Adrenal gland (tissue), 5 donors: ENCODE measurements around the gene GCGR.

Experiments used
- POLR2A ChIP-seq, 2 donors: fragments of 450-650 bp; IDR thresholded peaks; one replicate each; pipeline ENCODE4 v1.6.1; 2017; ENCODE audit warnings: antibody characterized with exemption in 2 of 2, mild to moderate bottlenecking in 2 of 2, moderate library complexity in 1 of 2
- TF ChIP-seq, protein P1 (sequence below), 6 experiments: fragments of 450-650 bp in 4 of 6; fragments of 200-600 bp in 2 of 6; sonication (generic) in 1 of 6; IDR thresholded peaks; 1 replicate in 5 of 6; 2 replicates in 1 of 6; pipeline versions ENCODE4 v1.5.1 to v1.8.0; 2016 to 2021; ENCODE audit warnings: antibody characterized with exemption in 6 of 6, mild to moderate bottlenecking in 2 of 6, moderate library complexity in 1 of 6
- donor health status: DM: no; HTN: no; CAD: no.

DNA sequence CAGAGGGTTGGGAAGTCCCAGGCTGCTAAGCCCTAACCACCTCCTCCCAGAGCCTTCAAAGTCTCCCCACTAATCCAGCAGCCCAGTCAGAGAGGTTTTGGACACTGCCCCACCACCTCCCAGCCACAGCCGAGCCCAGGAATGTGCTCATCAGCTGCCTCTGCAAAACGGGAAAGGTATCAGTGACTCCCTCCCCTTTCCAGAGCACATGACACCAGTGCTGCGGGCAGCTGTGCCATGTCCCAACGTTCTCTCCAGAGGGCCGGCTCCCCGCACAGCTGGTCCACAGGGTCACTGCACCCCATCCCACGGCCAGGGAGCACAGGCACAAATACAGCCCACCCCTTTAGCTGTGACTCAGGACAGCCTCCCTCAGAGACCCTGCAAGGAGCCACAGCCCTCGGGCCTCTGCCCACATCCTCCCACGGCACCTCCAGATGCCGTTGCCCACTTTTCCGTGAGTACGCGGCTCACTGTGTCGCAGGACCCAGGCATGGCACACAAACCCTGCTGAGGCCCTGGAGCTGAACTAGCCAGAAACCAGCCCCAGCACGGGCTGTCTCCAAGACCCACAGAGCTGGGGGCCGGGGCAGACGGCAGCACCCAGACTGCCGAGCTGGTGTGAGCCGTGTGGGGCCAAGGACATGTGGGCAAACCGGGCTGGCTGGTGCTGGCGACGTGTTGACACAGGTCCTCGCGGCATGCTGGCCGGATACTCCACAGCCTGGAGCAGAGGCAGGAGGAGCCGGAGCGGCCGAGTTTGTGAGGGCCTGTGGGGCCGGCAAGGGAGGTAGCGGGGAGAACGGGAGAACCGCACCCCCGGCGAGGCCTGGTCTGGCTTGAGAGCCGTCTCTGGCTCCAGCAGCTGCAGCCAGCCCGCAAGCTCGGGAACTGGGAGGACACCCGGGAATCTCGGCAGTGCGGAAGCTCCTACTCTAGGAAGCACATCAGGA is 37.2 kb downstream of the GCGR start:
- TF ChIP-seq, protein P1, sequence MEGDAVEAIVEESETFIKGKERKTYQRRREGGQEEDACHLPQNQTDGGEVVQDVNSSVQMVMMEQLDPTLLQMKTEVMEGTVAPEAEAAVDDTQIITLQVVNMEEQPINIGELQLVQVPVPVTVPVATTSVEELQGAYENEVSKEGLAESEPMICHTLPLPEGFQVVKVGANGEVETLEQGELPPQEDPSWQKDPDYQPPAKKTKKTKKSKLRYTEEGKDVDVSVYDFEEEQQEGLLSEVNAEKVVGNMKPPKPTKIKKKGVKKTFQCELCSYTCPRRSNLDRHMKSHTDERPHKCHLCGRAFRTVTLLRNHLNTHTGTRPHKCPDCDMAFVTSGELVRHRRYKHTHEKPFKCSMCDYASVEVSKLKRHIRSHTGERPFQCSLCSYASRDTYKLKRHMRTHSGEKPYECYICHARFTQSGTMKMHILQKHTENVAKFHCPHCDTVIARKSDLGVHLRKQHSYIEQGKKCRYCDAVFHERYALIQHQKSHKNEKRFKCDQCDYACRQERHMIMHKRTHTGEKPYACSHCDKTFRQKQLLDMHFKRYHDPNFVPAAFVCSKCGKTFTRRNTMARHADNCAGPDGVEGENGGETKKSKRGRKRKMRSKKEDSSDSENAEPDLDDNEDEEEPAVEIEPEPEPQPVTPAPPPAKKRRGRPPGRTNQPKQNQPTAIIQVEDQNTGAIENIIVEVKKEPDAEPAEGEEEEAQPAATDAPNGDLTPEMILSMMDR (IDR thresholded peaks at IDR 0.05) = no peak
- no peak for TF ChIP-seq POLR2A (IDR thresholded peaks at IDR 0.05)
